DLD1 (cell line): ENCODE data around the gene POMGNT1.

Source experiments
- in situ Hi-C: cut with HindIII; loops from 2 replicates; pipeline ENCODE4 v1.10.0; 2017; ENCODE audit warnings: low sequenced_read_pairs

POMGNT1 gene

DNA sequence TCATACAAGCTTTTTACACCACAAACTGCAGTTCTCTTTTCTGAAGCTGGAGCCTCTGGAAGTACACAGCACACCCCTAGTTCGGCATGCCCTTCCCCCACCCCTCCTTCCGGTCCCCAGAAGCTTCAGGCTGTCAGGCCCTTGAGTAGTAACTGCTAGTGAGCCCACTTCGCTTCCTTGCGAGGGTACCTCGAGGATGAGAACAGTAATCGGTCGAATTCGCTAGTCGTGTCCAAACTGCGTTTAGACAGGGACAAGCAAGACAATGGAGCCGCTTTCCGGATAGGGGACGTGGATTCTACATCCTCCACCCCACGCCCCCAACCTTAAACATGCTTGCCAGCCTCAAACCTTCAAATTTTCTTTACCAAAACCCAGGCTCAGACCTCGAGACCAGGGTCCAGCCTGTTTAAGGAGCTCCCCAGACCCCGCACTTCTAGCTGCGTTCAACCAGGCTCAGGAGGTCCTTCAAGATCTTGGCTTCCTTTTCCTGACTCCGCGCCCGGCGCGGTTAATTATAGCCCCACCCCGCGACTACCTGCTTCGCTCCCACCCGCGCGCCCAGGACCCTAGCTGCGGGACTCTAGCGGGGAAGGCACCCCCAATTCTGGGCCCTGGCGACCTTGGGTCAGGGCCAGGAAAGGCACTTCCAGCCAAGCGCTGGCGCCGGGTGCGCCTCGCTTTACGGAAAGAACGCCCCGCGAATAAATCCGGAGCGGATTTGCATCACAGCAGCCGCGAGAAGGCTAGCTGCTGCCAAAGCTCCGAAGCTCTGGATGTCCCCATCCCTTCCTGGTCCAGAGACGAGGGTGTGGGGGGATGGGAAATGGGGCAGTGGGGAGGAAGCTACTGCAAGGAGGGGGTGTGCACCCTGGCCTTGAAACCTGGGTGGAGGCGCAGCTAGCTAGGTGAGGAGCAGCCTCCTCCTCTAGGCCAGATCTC is 31.4 kb downstream of the POMGNT1 start:
- in situ Hi-C loops, result no loop called here

- in situ Hi-C loops, result no loop called here
Measured at GRCh38 chr1:46160212-46160611, 38.0 kb downstream of the POMGNT1 start.

GRCh38 chr1:46159516-46159915 is 38.7 kb downstream of the POMGNT1 start:
- in situ Hi-C loops, result no loop called here

DNA sequence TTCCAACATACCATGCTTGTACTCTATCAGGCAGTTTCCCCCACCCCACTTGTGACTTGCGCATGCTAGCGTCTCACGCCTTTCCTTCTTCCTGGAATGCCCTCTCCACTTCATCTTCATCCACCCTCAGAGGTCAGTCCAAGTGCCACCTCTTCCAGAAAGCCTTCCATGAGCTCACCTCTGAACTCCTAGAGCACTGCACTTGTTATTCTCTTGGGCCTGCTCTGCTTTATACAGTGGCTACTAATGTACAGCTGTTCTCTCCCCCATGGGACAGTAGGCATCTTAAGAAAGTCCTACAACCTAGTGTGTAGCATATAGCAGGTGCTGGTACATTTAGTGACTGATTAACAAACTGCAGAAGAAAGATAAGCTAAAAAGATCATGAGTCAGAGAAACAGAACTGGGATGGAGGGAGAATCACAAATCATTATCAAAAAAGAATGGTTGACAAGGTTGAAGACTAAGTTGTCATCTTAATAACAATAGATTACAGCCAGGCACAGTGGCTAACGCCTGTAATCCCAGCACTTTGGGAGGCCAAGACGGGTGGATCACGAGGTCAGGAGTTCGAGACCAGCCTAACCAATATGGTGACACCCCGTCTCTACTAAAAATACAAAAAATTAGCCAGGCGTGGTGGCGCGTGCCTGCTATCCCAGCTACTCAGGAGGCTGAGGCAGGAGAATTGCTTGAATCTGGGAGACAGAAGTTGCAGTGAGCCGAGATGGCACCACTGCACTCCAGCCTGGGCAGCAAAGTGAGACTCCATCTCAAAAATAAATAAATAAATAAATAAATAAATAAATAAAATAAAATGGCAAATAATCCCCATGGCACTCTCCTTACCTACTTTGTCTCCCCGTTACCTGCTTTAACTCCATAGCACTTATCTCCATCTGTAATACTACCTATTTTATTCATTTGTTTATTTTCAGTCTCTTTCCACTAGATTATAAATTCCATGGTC is 39.6 kb downstream of the POMGNT1 start:
- in situ Hi-C loops, result no loop called here

GRCh38 chr1:46157916-46158311 is 40.3 kb downstream of the POMGNT1 start:
- in situ Hi-C loops, result no loop called here

- in situ Hi-C loops, result no loop called here
Measured at GRCh38 chr1:46153732-46154131, 44.5 kb downstream of the POMGNT1 start.

DNA sequence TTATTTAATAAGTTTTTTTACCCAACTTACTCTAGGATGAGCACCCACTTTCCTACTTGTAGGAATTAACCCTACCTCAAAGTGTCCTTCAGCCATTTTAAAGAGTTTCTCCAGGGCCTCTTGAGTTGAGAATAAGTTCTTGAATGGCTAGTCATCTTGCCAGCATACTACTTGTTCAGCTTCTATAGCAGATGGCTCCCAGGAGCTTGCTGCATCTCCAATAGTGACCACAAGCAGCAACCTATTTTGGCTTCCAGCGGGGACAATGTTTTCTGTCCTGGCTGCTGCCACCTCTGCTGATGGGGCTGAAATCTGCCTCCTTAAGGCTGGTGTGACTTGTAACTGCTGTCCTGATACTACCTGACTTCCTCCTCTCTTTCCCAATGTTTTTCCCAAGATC is 45.0 kb downstream of the POMGNT1 start:
- in situ Hi-C loops, result no loop called here

- in situ Hi-C loops, result no loop called here
Measured at GRCh38 chr1:46152016-46152415, 46.2 kb downstream of the POMGNT1 start.

DNA sequence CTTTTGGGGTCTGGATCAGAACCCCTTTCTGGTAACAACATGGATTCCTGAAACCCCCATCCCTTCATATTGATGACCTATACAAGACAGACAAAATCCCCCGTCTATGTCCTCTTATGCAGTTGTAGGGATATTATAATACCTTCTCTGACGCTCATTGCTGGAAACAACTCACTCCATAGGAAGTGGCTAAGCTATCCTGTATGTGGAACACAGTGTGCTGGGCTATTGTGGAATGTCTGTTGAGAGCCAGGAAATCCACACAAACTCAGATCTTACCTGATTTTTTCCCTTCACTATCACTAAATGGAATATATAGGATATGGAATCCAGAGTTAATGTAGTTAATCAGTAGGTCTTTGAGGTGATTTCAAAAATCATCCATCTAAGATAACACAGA is 48.1 kb downstream of the POMGNT1 start:
- in situ Hi-C loops, result no loop called here

DNA sequence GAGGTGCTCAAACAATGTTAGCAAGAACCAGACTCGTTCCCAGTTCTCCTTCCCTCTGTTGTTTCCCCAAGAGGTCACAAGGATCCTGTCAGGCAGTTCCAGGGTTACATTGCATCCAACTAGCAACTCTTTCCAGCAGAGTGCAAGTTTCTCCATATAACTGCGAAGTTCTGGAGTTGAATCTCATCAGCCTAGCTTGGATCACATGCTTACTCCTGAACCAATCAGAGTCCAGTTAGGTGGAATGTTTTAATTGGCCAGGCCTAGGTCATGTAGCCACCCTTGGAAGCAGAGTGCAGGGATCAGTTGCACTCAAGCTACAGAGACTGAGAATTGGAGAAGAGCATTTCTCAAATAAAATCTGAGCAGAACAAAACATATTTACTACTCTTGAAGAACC is 49.9 kb downstream of the POMGNT1 start:
- in situ Hi-C loops, result no loop called here
